Trophoblast cell (in vitro differentiated cells and primary cell): ENCODE data around the gene TUBA8.

Experiments
- DNase-seq, 2 donors: peaks; one replicate each; pipeline ENCODE4 v3.0.0-alpha.2; 2016
- H2AFZ ChIP-seq: 2 replicates; pipeline ENCODE4 v1.6.1; 2013; ENCODE audit warnings: low read length, moderate library complexity, mild to moderate bottlenecking; ENCODE audit not compliant: insufficient read depth, poor library complexity
- H2AK5ac ChIP-seq: 2 replicates; pipeline ENCODE4 v1.6.1; 2013; ENCODE audit warnings: mild to moderate bottlenecking, low read length
- H2BK120ac ChIP-seq: 2 replicates; pipeline ENCODE4 v1.6.1; 2013; ENCODE audit warnings: low read length, mild to moderate bottlenecking, moderate library complexity; ENCODE audit not compliant: insufficient read depth, poor library complexity
- H2BK12ac ChIP-seq: 2 replicates; pipeline ENCODE4 v1.6.1; 2013; ENCODE audit warnings: mild to moderate bottlenecking, low read length, moderate library complexity
- H2BK5ac ChIP-seq: 2 replicates; pipeline ENCODE4 v1.6.1; 2013; ENCODE audit warnings: low read length, low read depth, moderate library complexity, mild to moderate bottlenecking; ENCODE audit not compliant: poor library complexity
- H3K14ac ChIP-seq: 2 replicates; pipeline ENCODE4 v1.6.1; 2013; ENCODE audit warnings: mild to moderate bottlenecking, low read length
- H3K18ac ChIP-seq: 2 replicates; pipeline ENCODE4 v1.6.1; 2013; ENCODE audit warnings: mild to moderate bottlenecking, low read length
- H3K23ac ChIP-seq: 2 replicates; pipeline ENCODE4 v1.6.1; 2013; ENCODE audit warnings: low read length
- H3K27ac ChIP-seq: 2 replicates; pipeline ENCODE4 v1.5.1; 2013; ENCODE audit warnings: low read depth, mild to moderate bottlenecking, inconsistent platforms, low read length, moderate library complexity
- H3K27me3 ChIP-seq: 2 replicates; pipeline ENCODE4 v1.6.1; 2013; ENCODE audit warnings: inconsistent platforms, mild to moderate bottlenecking, low read length, moderate library complexity; ENCODE audit not compliant: insufficient read depth
- H3K36me3 ChIP-seq, 2 experiments: 1 replicate in 1 of 2; 2 replicates in 1 of 2; pipeline ENCODE4 v1.6.1; 2013; ENCODE audit warnings: low read length in 2 of 2, mild to moderate bottlenecking in 2 of 2, moderate library complexity in 1 of 2; ENCODE audit not compliant: insufficient read depth in 2 of 2, control insufficient read depth in 1 of 2
- H3K4ac ChIP-seq: 2 replicates; pipeline ENCODE4 v1.6.1; 2013; ENCODE audit warnings: low read depth, mild to moderate bottlenecking, low read length, moderate library complexity
- H3K4me1 ChIP-seq, 2 experiments: 1 replicate in 1 of 2; 2 replicates in 1 of 2; pipeline ENCODE4 v1.6.1; 2013; ENCODE audit warnings: low read length in 2 of 2, mild to moderate bottlenecking in 2 of 2, moderate library complexity in 1 of 2; ENCODE audit not compliant: insufficient read depth in 2 of 2, control insufficient read depth in 1 of 2
- H3K4me2 ChIP-seq: 2 replicates; pipeline ENCODE4 v1.6.1; 2013; ENCODE audit warnings: inconsistent platforms, mild to moderate bottlenecking, low read length, moderate library complexity
- H3K4me3 ChIP-seq: 2 replicates; pipeline ENCODE4 v1.5.1; 2013; ENCODE audit warnings: mild to moderate bottlenecking, low read depth, low read length, inconsistent platforms
- H3K79me1 ChIP-seq: one replicate; pipeline ENCODE4 v1.6.1; 2013; ENCODE audit warnings: low read length
- H3K79me2 ChIP-seq: 2 replicates; pipeline ENCODE4 v1.6.1; 2013; ENCODE audit warnings: low read length, mild to moderate bottlenecking; ENCODE audit not compliant: control insufficient read depth, insufficient read depth, poor library complexity
- H3K9ac ChIP-seq: 2 replicates; pipeline ENCODE4 v1.6.1; 2013; ENCODE audit warnings: mild to moderate bottlenecking, low read length
- H3K9me3 ChIP-seq: 2 replicates; pipeline ENCODE4 v1.6.1; 2013; ENCODE audit warnings: low read depth, mild to moderate bottlenecking, control low read depth, inconsistent platforms, low read length; ENCODE audit not compliant: insufficient read depth
- H4K12ac ChIP-seq: 2 replicates; pipeline ENCODE4 v1.6.1; 2013; ENCODE audit warnings: low read depth, mild to moderate bottlenecking, low read length, moderate library complexity
- H4K8ac ChIP-seq: 2 replicates; pipeline ENCODE4 v1.6.1; 2013; ENCODE audit warnings: low read depth, mild to moderate bottlenecking, low read length, moderate library complexity
- H4K91ac ChIP-seq: one replicate; pipeline ENCODE4 v1.6.1; 2013; ENCODE audit warnings: low read depth, mild to moderate bottlenecking, low read length, moderate library complexity
- WGBS: extraction: QIAGEN DNeasy Blood & Tissue Kit; methylation state at CpG from one replicate; pipeline ENCODE4 v1.1.7; 2013; ENCODE audit warnings: missing lambda C conversion rate; ENCODE audit not compliant: insufficient read length, insufficient coverage; ENCODE audit errors: extremely low coverage; 5-methylcytosine and 5-hydroxymethylcytosine counted together

The TUBA8 gene

GRCh38 chr22:18067548-18068341 lies 42.9 kb upstream of the TUBA8 start:
- Histone ChIP-seq H4K12ac (no peak overlapping the region), H4K8ac (no peak overlapping the region), H3K14ac (peak overlapping the region; percentile 7), H3K4ac (no peak overlapping the region), H2AK5ac (no peak overlapping the region), H2AFZ (no peak overlapping the region), H3K79me1 (peaks cover 5% of the 10 kb centered on the region), H3K36me3 (no peaks in the 10 kb centered on the region), H3K4me3 (no peak overlapping the region), H3K18ac (peak overlapping the region; percentile 3), H3K79me2 (no peaks in the 10 kb centered on the region), H4K91ac (peak overlapping the region; percentile 8), H2BK5ac (no peak overlapping the region), H3K27ac (peak overlapping the region; percentile 44), H3K27me3 (no peaks in the 10 kb centered on the region), H3K9me3 (peaks cover 1% of the 10 kb centered on the region), H3K4me2 (no peak overlapping the region), H3K4me1 (peaks cover 13 to 21% of the 10 kb centered on the region in 2 experiments), H3K9ac (no peak overlapping the region), H3K23ac (no peak overlapping the region), H2BK12ac (no peak overlapping the region), H2BK120ac (no peak overlapping the region)
- no peak for DNase-seq
- no CpG with 5 or more reads among the region's 14 CpGs for WGBS

- no peak overlapping the region for H3K4me2 ChIP-seq
- peak in 1 of 2 donors; percentile 42 for DNase-seq
- H2AFZ ChIP-seq = no peak overlapping the region
- H2BK5ac ChIP-seq = no peak overlapping the region
- peaks cover 5% of the 10 kb centered on the region for H3K79me1 ChIP-seq
- peaks cover 13 to 14% of the 10 kb centered on the region in 2 experiments for H3K4me1 ChIP-seq
- WGBS = no CpG with 5 or more reads among the region's 3 CpGs
- H3K27ac ChIP-seq = peak overlapping the region; percentile 44
- H3K79me2 ChIP-seq = no peaks in the 10 kb centered on the region
- no peak overlapping the region for H3K23ac ChIP-seq
- no peaks in the 10 kb centered on the region for H3K36me3 ChIP-seq
- H2AK5ac ChIP-seq = no peak overlapping the region
- no peak overlapping the region for H4K91ac ChIP-seq
- H3K14ac ChIP-seq = no peak overlapping the region
- no peak overlapping the region for H3K4ac ChIP-seq
- H2BK120ac ChIP-seq = no peak overlapping the region
- H4K8ac ChIP-seq = no peak overlapping the region
- no peak overlapping the region for H3K18ac ChIP-seq
- H3K9me3 ChIP-seq = peaks cover 1% of the 10 kb centered on the region
- H3K4me3 ChIP-seq = no peak overlapping the region
- no peak overlapping the region for H4K12ac ChIP-seq
- no peak overlapping the region for H3K9ac ChIP-seq
- H3K27me3 ChIP-seq = no peaks in the 10 kb centered on the region
- H2BK12ac ChIP-seq = peak overlapping the region; percentile 35
These were observed 42.1 kb upstream of the TUBA8 start for GRCh38 chr22:18068381-18068988.

GRCh38 chr22:18069041-18069440 lies 41.6 kb upstream of the TUBA8 start:
- H3K4me1 ChIP-seq = peaks cover 13% of the 10 kb centered on the region in 2 experiments
- no peak overlapping the region for H4K8ac ChIP-seq
- H3K79me1 ChIP-seq = peaks cover 5% of the 10 kb centered on the region
- H3K18ac ChIP-seq = no peak overlapping the region
- no peak overlapping the region for H4K12ac ChIP-seq
- no peak overlapping the region for H4K91ac ChIP-seq
- no peak for DNase-seq
- H3K9me3 ChIP-seq = peaks cover 1% of the 10 kb centered on the region
- no peaks in the 10 kb centered on the region for H3K27me3 ChIP-seq
- H3K9ac ChIP-seq = no peak overlapping the region
- no CpG with 5 or more reads among the region's 2 CpGs for WGBS
- no peak overlapping the region for H3K27ac ChIP-seq
- H2BK5ac ChIP-seq = no peak overlapping the region
- no peak overlapping the region for H3K14ac ChIP-seq
- H3K79me2 ChIP-seq = no peaks in the 10 kb centered on the region
- H2BK120ac ChIP-seq = no peak overlapping the region
- no peaks in the 10 kb centered on the region for H3K36me3 ChIP-seq
- no peak overlapping the region for H3K4ac ChIP-seq
- no peak overlapping the region for H3K4me2 ChIP-seq
- H3K4me3 ChIP-seq = no peak overlapping the region
- H2AFZ ChIP-seq = no peak overlapping the region
- H2BK12ac ChIP-seq = no peak overlapping the region
- H2AK5ac ChIP-seq = no peak overlapping the region
- H3K23ac ChIP-seq = no peak overlapping the region

GRCh38 chr22:18070041-18070440 lies 40.6 kb upstream of the TUBA8 start:
- no peak overlapping the region for H3K9ac ChIP-seq
- no peak overlapping the region for H2BK5ac ChIP-seq
- H2BK120ac ChIP-seq = no peak overlapping the region
- H4K91ac ChIP-seq = no peak overlapping the region
- no CpG with 5 or more reads among the region's 4 CpGs for WGBS
- H3K27me3 ChIP-seq = no peaks in the 10 kb centered on the region
- H3K4me1 ChIP-seq = peaks cover 13% of the 10 kb centered on the region in 2 experiments
- no peaks in the 10 kb centered on the region for H3K79me2 ChIP-seq
- no peak overlapping the region for H3K4ac ChIP-seq
- H3K36me3 ChIP-seq = no peaks in the 10 kb centered on the region
- H3K4me3 ChIP-seq = no peak overlapping the region
- H2AFZ ChIP-seq = no peak overlapping the region
- DNase-seq = no peak
- no peak overlapping the region for H4K12ac ChIP-seq
- no peak overlapping the region for H3K27ac ChIP-seq
- H2AK5ac ChIP-seq = no peak overlapping the region
- H3K23ac ChIP-seq = no peak overlapping the region
- H3K79me1 ChIP-seq = peaks cover 5% of the 10 kb centered on the region
- H3K18ac ChIP-seq = no peak overlapping the region
- H3K9me3 ChIP-seq = peaks cover 1% of the 10 kb centered on the region
- no peak overlapping the region for H4K8ac ChIP-seq
- no peak overlapping the region for H2BK12ac ChIP-seq
- H3K14ac ChIP-seq = no peak overlapping the region
- H3K4me2 ChIP-seq = no peak overlapping the region
